GM21529 (cell line): ENCODE results near the gene CPLX3.
"Not testable (repeated sequence)": the region's sequence is repeated elsewhere in the genome, so short reads cannot be mapped to it uniquely, and the experiment has no call there.

Experiments
- ATAC-seq: cut with Tn5 transposase; IDR thresholded peaks from one replicate; pipeline ENCODE4 v1.9.1; 2021; ENCODE audit not compliant: unreplicated experiment

CPLX3 gene, protein sequence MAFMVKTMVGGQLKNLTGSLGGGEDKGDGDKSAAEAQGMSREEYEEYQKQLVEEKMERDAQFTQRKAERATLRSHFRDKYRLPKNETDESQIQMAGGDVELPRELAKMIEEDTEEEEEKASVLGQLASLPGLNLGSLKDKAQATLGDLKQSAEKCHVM

DNA sequence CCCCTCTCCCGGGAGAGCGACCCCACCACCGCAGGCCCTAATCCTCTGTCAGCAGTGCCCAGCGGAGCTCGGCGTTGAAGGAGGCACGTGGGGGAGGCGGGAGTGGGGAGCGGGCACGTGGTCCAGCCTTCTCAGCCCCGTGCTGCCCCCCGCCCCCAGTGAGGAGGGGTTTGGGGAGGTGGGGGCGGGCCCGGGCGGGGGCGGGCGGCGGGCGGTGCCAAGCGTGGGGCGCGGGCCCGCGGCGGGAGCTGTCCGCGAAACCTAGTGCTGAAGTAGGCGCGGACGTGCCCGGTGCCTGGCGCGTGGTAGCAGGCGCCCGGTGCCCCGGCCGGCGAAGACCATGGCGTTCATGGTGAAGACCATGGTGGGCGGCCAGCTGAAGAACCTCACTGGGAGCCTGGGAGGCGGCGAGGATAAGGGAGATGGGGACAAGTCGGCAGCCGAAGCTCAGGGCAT is at the start of gene CPLX3:
Gene CPLX3, plus strand, starts transcription at position 264 of the 456 bp plus-strand sequence. Its CDS starts 77 bp downstream, at position 341.
- no peak for ATAC-seq

DNA sequence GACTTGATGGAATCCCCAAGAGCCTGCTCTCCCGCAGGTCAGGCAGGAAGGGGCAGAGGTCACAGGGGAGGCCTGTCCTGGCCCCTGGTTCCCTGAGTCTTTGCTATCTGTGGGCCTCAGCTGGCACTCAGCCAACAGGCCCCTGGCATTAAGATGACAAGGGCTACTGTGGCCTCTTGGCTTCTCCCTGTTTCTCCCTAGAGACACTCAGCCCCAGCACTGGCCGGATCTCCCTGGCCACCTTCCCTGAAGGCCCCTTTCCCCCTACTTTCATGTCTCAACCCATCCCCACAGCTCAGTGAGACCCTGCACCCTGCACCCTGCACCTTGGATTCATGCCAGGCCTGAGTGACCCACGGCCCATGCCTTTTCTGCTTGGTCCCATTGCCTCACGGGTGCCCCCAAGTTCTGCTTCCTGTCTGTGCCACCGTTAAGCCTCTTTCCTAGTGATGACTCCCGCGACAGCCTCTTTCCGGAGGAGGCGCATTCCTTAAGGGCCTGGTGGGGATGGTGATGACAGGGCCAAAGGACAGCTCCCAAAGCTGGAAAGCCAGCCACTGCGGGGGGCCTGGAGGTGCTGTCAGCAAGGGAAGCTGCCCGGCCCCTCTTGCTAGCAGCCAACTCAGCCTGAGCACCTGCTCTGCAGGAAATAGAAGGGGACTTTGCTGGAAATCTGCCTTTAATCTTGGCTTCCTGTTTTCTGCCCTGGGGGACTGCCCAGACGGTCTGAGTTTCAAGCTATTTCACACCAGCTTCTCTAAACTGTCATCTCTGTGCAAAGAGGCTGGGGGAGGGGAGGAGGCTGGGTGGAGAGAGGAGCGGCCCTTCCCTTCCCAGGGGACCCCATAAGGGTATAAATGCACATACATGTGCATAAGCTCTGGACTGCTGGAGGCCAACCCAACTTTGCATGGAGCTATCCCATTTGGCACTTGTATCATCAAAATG is 49.3 kb upstream of the CPLX3 start:
- peak; percentile 39 for ATAC-seq

DNA sequence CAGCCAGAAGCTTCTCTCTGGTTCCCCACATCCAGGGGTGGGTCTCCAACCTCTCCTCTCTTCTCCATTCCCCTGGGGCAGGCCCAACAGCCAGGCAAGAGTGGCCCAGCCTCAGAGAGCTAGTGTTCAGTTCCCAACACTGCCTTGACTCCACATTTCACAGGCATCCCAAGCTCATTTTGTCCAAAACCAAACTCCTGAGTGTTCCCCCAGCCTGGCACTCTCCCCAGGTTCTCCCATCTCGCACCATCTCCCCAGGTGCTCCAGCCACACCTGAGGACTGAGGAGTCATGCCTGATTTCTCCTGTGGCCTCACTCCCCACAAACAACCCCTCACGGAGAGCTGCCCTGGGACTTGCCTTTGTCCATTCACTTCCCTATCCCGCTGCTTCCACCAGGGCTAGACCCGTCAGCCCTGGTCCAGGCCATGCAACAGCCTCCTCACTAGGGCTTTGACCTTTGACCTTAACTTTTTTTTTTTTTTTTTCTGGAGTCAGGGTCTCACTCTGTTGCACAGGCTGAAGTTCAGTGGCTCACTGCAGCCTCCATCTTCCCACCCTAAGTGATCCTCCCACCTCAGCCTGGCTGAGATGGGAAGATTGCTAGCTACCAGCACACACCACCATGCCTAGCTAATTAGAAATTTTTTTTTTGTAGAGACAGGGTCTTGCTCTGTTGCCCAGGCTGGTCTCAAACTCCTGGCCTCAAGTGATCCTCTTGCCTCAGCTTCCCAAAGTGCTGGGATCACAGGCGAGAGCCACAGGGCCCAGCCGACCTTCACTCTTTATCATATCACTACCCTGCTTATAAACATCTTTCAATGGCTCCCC is 48.4 kb upstream of the CPLX3 start:
- ATAC-seq: peak; percentile 19

DNA sequence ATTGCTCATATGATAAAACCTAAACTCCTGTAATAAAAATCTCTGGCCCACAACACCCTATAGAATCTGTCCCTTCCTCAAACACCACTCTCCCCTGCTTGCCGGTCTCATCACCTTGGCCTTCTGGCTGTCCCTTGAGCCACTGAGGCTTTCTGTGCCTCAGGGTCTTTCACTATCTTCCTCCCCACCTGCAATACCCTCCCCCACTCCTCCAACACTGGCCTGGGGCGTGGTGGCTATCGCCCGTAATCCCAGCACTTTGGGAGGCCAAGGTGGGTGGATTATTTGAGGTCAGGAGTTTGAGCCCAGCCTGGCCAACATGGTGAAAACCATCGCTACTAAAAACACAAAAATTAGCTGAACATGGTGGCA is 47.8 kb upstream of the CPLX3 start:
- ATAC-seq: no peak

DNA sequence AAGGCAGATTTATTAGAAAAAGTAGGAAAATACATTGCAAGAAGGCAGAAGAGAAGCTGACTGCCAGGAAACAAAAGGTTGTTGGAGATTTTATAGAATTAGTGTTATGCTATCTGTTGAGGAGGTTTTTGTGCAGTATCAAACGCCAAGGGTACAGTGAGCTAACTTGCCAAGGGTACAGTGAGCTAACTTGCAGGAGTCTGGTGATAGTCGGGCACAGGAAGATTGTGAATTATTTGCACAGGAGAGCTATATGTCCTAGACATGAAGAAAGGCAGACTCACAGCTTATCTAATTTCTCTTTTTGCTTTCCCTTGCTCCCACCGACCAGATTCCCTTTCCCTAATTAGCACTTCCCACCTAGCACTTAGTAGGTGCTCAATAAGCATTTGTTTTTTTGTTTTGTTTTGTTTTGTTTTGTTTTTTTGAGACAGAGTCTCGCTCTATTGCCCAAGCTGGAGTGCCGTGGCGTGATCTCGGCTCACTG is 47.2 kb upstream of the CPLX3 start:
- no peak for ATAC-seq

DNA sequence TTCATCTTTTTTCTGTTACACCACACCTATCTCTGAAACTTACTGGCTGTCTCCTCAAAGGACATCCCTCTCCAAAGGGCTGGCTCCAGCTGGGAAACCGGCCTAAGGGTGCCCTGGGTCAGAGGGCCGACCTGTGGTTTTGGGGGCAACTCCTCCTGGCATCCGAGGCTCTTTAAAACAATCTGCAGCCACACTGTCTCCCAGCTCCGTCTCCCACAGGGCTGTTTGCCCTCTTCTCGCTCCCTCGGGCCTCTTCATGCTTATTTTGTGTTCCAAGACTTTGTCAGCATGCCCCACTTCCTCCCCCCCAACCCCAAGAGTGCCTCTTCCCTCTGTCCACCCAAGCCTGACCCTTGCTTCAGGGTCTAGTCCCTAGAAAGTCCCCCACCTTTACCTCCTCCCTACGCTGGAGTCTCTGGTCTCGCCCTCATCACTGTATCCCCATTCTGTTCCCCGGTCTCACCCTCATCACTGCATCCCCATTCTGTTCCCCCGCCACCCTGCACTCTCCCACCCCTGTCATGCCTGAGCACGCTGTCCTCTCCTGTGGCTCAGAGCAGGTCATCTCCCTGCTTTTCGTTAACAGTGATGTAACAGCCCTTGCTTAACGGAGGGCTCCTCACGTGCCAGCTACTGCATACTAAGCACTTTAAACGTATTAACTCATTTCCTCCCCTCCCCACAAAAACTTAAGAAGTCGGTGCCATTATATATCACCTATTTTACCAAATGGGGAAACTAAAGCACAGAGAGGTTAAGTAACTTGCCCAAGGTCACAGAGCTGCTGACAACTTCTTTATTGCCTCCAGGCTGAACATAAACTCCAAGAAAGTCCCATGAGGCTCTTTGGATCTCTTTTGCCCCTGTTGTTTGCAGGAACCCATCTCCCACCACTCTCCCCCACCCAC is 45.6 kb upstream of the CPLX3 start:
- ATAC-seq: no peak

DNA sequence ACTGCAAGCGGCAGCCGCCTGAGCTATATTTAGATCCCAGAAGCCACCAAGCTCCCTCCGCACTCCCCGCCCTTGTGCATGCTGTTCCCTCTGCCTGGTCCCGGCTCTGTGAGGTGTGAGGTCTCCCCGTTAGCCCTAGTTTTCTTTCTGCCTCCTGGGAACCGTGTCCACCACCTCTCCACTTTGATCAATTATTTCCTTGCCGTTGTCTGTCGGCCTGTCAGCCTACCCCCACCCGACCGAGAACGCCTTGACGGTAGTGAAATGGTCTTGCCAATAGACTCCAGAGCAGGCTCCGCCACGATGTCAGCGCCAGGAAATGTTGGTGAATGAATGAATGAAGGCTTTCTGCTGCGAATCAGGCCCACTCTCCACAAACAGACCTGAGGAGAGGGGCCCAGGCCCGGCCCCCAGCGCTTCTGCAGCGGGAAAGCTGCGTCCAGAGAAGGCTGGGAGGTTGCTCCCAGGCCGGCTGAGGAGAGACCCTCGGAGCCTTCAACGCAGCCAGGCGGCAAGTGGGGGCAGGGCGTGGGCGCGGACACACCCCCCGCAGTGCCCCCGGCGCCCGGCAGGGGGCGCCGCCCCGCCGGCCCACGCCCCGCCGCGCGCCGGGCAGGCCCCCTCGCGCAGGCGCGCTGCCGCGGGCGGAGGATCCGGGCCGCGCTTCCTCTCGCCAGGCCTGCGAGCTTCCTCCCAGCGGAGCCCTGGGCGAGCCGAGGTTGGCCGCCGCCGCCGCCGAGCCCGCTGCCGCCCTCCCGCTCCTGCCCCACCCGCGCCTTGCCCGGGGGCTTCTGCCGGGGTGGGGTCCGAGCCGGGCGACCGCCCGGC is 44.8 kb upstream of the CPLX3 start, which contains the start of gene CSK:
Gene CSK, plus strand, starts transcription at position 650 of the 828 bp plus-strand sequence. CDS start 16,218 bp downstream, outside the sequence.
- peak; percentile 24 for ATAC-seq

DNA sequence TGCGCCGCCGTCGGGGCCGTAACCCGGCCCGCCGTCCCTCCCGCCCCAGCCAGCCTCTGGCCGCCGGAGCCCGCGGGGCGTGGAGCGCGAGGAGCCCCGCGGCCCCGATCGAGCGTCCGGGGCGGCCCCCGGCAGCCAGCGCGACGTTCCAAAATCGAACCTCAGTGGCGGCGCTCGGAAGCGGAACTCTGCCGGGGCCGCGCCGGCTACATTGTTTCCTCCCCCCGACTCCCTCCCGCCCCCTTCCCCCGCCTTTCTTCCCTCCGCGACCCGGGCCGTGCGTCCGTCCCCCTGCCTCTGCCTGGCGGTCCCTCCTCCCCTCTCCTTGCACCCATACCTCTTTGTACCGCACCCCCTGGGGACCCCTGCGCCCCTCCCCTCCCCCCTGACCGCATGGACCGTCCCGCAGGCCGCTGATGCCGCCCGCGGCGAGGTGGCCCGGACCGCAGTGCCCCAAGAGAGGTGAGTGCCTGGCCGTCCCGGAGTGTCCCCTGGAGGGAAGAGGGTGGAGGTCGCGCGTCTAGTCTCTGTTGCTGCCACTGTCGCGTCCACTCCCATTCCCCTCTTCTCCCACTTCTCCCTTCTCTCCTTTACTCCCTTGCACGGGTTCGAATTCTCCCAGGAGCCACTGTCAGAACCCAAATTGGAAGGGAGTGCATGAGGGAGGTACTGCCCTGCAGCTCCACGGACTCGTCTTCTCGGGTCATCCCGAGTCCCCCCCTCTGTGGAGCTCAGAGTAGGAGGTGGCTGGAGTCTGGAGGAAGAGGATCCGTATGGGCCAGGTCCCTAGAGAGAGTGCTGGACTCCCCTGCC is 44.0 kb upstream of the CPLX3 start:
- ATAC-seq: peak; percentile 2

DNA sequence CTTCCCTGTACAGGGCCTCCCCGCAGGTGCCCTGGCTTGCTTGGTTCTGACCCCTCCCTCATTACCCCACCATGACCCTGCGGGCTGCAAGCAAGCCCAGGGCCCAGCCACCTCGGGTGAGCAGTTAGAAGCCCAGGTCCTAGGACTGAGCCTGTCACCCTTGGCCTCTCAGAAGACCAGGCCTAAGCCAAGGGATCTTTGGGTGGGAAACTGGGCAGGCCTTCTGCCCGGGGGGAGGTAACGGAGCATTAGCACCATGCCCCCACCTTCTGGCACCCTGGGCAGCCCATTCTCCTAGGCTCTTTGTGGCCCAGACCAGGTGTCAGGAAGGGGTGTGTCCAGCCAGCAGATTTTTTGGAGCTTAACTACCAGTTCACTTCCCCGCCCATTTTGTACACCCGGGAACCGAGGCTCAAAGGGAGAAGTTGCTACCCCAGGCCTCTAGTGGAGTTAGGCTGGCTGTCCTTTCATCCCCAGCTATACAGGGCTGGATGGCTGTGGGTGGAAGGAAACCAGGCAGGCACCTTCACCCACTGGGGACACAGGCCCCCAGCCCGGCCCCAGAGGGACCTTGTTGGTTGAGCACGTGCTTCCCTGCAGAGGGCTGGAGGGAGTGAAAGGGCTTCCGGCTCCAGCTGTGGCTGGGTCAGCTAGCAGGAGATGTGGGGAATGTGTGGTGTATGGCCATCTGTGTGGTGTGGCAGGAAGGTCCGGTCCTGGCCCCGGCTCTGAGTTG is 43.2 kb upstream of the CPLX3 start:
- ATAC-seq: no peak

DNA sequence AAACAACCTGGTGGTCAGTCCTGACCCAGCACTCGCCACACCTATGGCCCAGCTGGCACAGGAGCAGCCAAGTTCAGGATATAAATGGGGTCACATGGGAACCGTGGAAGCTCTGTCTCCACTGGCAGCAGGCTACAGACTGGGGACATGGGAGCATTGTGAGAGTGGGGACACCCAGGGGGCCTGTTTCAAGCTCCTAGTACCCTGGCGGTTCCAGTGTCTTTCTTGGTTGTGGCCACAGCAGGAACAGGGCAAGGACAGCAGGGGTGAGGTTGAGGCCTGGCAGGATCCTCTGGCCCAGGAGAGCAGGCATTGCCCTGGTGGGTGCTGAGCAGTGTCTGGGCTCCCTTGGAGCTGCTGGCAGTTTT is 42.6 kb upstream of the CPLX3 start:
- ATAC-seq: no peak

DNA sequence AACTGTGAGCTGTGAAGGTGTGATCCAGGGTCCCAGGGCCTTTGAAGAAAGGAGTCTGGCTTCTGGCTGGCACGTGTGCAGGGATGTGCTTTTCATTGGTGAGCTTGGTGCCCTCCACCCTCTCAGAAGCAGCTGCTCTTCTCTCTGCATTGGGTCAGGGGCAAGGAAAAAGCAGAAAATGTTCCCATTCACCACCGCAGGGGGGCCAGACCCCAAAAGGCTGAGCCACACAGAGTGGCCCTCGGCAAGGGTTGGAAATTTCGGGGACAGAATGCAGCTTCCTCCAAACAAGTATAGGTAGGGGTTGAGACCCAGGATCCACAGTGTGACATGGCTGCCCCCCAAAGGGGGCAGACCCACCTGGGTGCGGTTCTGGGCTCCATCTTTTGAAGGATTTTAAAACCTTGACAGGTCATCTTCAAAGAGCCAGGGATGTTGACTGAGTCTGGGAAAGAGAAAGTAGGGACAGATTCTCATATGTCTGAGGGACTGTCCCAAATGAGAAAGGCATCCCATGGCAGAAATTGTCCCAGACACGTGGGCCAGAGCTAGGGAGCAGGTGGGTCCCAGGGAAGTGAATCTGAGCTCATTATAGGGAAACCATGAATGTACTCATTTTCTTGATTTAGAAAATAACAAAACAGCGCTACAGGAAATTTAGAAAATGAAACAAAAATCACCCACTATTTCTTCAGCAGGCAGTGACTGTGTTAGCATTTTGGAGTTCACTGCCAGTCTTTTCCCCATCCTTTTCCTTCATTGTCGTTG is 41.8 kb upstream of the CPLX3 start:
- no peak for ATAC-seq

DNA sequence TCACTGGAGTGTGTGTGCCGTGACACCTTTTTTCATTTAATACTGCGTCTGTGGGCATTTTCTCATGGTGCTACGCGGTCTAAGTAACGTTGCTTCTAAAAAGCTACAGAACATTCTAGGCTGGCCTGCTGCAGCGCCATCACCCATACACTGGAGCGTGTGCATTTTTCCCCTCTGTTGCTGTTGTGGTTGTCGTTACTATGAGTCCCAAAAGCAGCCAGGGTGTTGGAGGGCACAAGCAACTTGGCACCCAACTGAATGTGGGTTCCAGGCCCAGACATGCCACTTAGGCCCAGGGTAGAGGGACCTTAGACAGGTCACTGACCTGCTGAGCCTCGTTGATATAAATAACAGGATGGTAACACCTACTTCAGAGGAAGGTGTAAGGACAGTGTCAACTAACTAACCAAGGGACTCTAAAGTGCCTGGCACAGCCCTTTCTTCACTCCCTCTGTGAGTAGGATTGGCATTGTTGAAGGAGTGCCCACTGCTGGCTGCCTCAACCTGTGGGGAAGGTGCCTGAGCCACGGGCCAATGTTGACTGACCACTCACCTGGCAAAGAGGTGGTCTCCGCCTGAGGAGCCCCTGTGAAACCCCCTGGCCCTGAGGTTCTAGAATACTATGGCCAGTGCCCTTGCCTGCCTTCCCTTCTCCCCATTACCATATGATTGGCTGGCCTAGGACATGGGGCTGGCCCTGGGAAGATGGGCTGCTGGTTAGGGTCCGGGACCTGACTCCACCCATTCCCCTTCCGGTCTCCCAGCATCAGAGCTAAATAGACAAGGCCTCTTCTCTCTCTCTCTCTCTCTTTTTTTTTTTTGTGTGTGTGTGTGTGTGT is 41.0 kb upstream of the CPLX3 start:
- ATAC-seq: no peak

DNA sequence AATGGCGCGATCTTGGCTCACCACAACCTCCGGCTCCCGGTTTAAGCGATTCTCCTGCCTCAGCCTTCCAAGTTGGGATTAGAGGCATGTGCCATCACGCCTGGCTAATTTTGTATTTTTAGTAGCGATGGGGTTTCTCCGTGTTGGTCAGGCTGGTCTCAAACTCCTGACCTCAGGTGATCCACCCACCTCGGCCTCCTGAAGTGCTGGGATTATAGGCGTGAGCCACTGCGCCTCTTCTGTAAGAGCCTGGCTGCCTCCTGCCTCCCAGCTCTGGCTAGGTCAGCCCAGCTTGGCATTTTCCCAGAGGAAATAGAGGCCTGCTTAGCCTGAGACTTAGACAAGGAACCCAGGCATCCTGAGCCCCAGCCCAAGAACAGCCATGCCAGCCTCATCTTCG is 40.3 kb upstream of the CPLX3 start:
- ATAC-seq: not testable (repeated sequence)

DNA sequence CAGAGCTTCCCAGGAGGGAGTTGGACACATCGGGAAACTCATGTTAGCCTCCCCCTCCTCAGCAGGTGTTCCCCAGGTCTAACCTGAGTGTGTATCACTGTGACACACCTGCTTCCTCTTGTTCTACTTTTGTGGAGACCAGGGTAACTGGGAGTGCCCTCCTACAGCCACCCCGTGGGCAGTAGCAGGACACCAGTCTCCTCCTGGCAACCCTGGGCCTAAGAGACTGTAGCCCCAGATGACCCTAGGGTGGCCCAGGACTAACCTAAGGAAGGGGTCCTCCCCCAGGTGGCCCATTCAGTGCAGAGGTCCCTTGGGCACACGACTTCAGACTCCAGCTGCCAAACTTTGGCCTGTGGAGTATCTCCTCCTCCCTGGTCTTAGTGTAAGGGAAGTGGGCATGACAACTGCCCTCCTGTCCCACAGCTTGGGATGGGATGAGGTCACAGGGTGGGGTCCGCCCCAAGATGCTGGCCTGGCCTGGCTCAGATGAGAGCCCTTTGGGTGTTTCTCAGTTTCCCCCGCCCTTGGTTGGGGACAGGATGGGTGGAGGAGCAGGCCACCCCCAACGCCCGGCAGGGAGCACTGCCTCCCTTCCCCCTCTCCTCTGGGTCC is 39.8 kb upstream of the CPLX3 start:
- no peak for ATAC-seq

DNA sequence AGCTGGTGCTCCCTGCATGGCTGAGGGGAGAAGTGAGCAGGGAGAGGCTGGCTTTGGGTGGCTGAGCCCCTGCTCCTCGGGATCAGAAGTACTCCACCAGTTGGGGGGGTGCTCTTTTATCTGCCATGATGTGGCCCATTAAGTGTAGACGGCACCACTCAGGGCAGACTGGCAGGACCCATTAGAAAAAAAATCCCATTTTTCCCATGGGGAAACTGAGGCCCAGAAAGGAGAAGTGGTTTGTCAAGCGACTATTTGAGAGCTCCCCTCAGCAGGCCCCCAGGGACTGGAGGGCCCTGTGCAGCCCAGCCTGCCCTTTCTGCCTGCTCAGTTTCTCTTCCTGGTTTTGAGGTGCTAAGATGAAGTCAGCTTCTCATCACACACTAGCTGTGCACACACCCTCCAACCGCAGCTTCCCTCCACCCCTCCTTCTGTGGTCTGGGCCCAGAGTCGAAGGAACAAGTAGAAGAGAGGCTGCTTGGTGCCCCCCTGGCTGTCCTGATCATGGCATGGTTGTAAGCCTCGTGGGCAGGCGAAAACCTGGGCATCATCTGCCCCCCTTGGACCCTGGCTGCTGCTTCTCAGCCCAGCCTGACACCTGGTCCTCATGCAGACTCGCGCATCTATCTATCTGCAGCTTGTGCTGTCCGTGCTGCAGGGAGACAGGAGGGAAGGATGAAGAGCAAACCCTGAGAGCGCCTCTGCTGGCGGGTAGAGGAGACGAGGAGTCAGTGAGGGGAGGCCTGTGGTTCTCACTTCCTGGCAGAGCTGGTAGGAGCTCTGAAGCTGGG is 39.0 kb upstream of the CPLX3 start:
- peak; percentile 39 for ATAC-seq
